A673 (cell line): ENCODE results near the gene HS6ST3. TPM values are rescaled to one million over a fixed set of nuclear protein-coding genes. Genes with fewer than 3 reads are reported as not detected.

ENCODE experiments used
- BruUV-seq: library from RNA; stranded (reverse); fragments of 400-500 nt; replicated peaks from 2 replicates; lab custom pipeline; 2021; lab: Mats Ljungman, UMichigan
- CTCF ChIA-PET: fragments of 300-600 bp; sonication (Branson Sonifier 250); formaldehyde crosslinking; loops from one replicate; lab custom pipeline; 2022; ENCODE audit warnings: antibody characterized with exemption; lab: Charles Lee
- POLR2A ChIA-PET: fragments of 300-600 bp; sonication (Branson Sonifier 250); formaldehyde crosslinking; loops from one replicate; lab custom pipeline; 2022; ENCODE audit warnings: antibody characterized with exemption; ENCODE audit not compliant: low non-redundant PET; lab: Charles Lee
- DNase-seq: peaks from one replicate; pipeline ENCODE4 v3.0.0-alpha.2; 2015; ENCODE audit warnings: low spot score
- H3K27ac ChIP-seq: fragments of 200-600 bp; sonication (generic); 2 replicates; pipeline ENCODE4 v1.5.1; 2016; ENCODE audit warnings: mixed run types, low read depth, mild to moderate bottlenecking, mixed read lengths, antibody characterized with exemption, low read length; ENCODE audit not compliant: poor library complexity, severe bottlenecking
- H3K27me3 ChIP-seq: fragments of 200-600 bp; sonication (generic); replicated peaks from 2 replicates; pipeline ENCODE4 v1.6.1; 2017; ENCODE audit warnings: mixed run types, low read depth, mild to moderate bottlenecking, mixed read lengths, antibody characterized with exemption, low read length; ENCODE audit not compliant: insufficient read depth, poor library complexity
- H3K36me3 ChIP-seq: fragments of 200-600 bp; sonication (generic); 2 replicates; pipeline ENCODE4 v1.6.1; 2016; ENCODE audit warnings: mixed run types, mild to moderate bottlenecking, mixed read lengths, antibody characterized with exemption, low read length; ENCODE audit not compliant: insufficient read depth, poor library complexity, severe bottlenecking
- H3K4me1 ChIP-seq: fragments of 200-600 bp; sonication (generic); 2 replicates; pipeline ENCODE4 v1.6.1; 2017; ENCODE audit warnings: mixed run types, mild to moderate bottlenecking, mixed read lengths, antibody characterized with exemption, low read length; ENCODE audit not compliant: insufficient read depth, poor library complexity, severe bottlenecking
- H3K4me3 ChIP-seq: fragments of 200-600 bp; sonication (generic); 2 replicates; pipeline ENCODE4 v1.5.1; 2016; ENCODE audit warnings: low read depth, mixed run types, mild to moderate bottlenecking, mixed read lengths, low read length; ENCODE audit not compliant: poor library complexity, severe bottlenecking
- H3K9me3 ChIP-seq: fragments of 200-600 bp; sonication (generic); 2 replicates; pipeline ENCODE4 v1.6.1; 2016; ENCODE audit warnings: mixed run types, low read depth, mild to moderate bottlenecking, mixed read lengths, antibody characterized with exemption, low read length; ENCODE audit not compliant: poor library complexity, severe bottlenecking
- CTCF ChIP-seq: fragments of 300-800, 200-600 bp; sonication (generic); conservative IDR thresholded peaks from 2 replicates; pipeline ENCODE4 v1.5.1; 2017; ENCODE audit warnings: low read depth, mild to moderate bottlenecking, antibody characterized with exemption, low read length, moderate library complexity, mixed read lengths
- EZH2 ChIP-seq: fragments of 200-600 bp; sonication (generic); IDR thresholded peaks from 2 replicates; pipeline ENCODE4 v1.6.1; 2017; ENCODE audit warnings: borderline replicate concordance, low read depth, mild to moderate bottlenecking, mixed read lengths, antibody characterized with exemption, low read length; ENCODE audit not compliant: poor library complexity, severe bottlenecking
- intact Hi-C: fragments of 100-400 bp; cut with micrococcal nuclease; formaldehyde crosslinking; loops from one replicate; pipeline ENCODE4 v1.10.0; 2022; ENCODE audit not compliant: unreplicated experiment
- total RNA-seq: library from RNA; stranded (reverse); gene quantifications from 2 replicates; pipeline ENCODE4 v1.2.3, GENCODE V29; 2021

Gene HS6ST3
- total RNA-seq, 1 experiment from 2014 or later = not detected

- TF ChIP-seq EZH2 = no peak
- Histone ChIP-seq H3K27me3 (no peaks in the 10 kb centered on the region), H3K27ac (no peak overlapping the region), H3K9me3 (no peaks in the 10 kb centered on the region), H3K36me3 (no peaks in the 10 kb centered on the region), H3K4me1 (no peaks in the 10 kb centered on the region), H3K4me3 (no peak overlapping the region)
- intact Hi-C loops = no loop called here
- ChIA-PET POLR2A (no interaction called here), CTCF (no interaction called here)
- no TSS peak for BruUV-seq
- DNase-seq = no peak
Observed at GRCh38 chr13:96696389-96696900, 606.5 kb downstream of the HS6ST3 start.

GRCh38 chr13:96700657-96701056, 610.8 kb downstream of the HS6ST3 start:
- H3K27me3 ChIP-seq = no peaks in the 10 kb centered on the region
- H3K9me3 ChIP-seq = no peaks in the 10 kb centered on the region
- no peak overlapping the region for H3K27ac ChIP-seq
- ChIA-PET CTCF (no interaction called here), POLR2A (no interaction called here)
- no peaks in the 10 kb centered on the region for H3K4me1 ChIP-seq
- BruUV-seq = no TSS peak
- no peaks in the 10 kb centered on the region for H3K36me3 ChIP-seq
- DNase-seq = no peak
- intact Hi-C loops = no loop called here
- no peak overlapping the region for H3K4me3 ChIP-seq
- no peak for TF ChIP-seq EZH2
- no peak for TF ChIP-seq CTCF

GRCh38 chr13:96707146-96707545, 617.2 kb downstream of the HS6ST3 start:
- Histone ChIP-seq H3K27ac (no peak overlapping the region), H3K4me1 (no peaks in the 10 kb centered on the region), H3K9me3 (no peaks in the 10 kb centered on the region), H3K4me3 (no peak overlapping the region), H3K36me3 (no peaks in the 10 kb centered on the region), H3K27me3 (no peaks in the 10 kb centered on the region)
- no peak for TF ChIP-seq CTCF
- TF ChIP-seq EZH2 = no peak
- ChIA-PET CTCF (no interaction called here), POLR2A (no interaction called here)
- no peak for DNase-seq
- intact Hi-C loops = no loop called here
- no TSS peak for BruUV-seq

- no peaks in the 10 kb centered on the region for H3K4me1 ChIP-seq
- intact Hi-C loops = no loop called here
- no peak overlapping the region for H3K27ac ChIP-seq
- CTCF ChIA-PET = no interaction called here
- H3K4me3 ChIP-seq = no peak overlapping the region
- no peaks in the 10 kb centered on the region for H3K27me3 ChIP-seq
- H3K36me3 ChIP-seq = no peaks in the 10 kb centered on the region
- POLR2A ChIA-PET = no interaction called here
- BruUV-seq = no TSS peak
- no peaks in the 10 kb centered on the region for H3K9me3 ChIP-seq
- DNase-seq = no peak
- TF ChIP-seq CTCF (no peak), EZH2 (no peak)
Observed at GRCh38 chr13:96710166-96710862, 620.4 kb downstream of the HS6ST3 start.
